ENCODE results near the gene HOXC9.

DNA sequence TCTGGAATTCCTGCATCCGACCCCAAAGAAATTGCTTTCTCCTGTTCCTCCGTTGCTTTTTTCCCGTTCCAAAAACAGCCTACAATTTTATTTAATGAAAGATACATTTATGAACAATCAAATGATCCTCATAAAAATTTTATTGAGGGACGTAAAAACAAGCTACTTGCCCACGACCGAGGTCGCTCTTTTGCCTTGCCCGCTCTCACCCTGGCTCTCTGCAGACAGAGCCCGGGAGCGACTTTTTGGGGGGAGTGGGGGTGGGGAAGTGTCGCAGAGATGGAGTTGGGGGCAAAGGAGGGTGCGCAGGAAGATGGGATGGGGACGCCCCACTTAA lies 1.1 kb upstream of the HOXC9 start:
- TF ChIP-seq, protein P1, sequence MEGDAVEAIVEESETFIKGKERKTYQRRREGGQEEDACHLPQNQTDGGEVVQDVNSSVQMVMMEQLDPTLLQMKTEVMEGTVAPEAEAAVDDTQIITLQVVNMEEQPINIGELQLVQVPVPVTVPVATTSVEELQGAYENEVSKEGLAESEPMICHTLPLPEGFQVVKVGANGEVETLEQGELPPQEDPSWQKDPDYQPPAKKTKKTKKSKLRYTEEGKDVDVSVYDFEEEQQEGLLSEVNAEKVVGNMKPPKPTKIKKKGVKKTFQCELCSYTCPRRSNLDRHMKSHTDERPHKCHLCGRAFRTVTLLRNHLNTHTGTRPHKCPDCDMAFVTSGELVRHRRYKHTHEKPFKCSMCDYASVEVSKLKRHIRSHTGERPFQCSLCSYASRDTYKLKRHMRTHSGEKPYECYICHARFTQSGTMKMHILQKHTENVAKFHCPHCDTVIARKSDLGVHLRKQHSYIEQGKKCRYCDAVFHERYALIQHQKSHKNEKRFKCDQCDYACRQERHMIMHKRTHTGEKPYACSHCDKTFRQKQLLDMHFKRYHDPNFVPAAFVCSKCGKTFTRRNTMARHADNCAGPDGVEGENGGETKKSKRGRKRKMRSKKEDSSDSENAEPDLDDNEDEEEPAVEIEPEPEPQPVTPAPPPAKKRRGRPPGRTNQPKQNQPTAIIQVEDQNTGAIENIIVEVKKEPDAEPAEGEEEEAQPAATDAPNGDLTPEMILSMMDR (conservative IDR thresholded peaks at IDR 0.05; ENCODE audit: low read length) = no peak
- TF ChIP-seq EZH2phosphoT487 (IDR thresholded peaks at IDR 0.05; ENCODE audit: borderline replicate concordance) = no peak

Data from Loucy (cell line).